Stimulated activated CD8-positive, alpha-beta memory T cell treated with anti-CD3 and anti-CD28 coated beads, Interleukin-12 subunit alpha, Interleukin-12 subunit beta, amount 100 ng/mL, for 24 hours (primary cell): ENCODE data around the gene FAF1.
"Not testable (repeated sequence)": the region's sequence is repeated elsewhere in the genome, so short reads cannot be mapped to it uniquely, and the experiment has no call there.

ENCODE experiments used
- DNase-seq: peaks from one replicate; pipeline ENCODE4 v3.0.0-alpha.2; 2020; ENCODE audit errors: extremely low read depth

FAF1 gene

DNA sequence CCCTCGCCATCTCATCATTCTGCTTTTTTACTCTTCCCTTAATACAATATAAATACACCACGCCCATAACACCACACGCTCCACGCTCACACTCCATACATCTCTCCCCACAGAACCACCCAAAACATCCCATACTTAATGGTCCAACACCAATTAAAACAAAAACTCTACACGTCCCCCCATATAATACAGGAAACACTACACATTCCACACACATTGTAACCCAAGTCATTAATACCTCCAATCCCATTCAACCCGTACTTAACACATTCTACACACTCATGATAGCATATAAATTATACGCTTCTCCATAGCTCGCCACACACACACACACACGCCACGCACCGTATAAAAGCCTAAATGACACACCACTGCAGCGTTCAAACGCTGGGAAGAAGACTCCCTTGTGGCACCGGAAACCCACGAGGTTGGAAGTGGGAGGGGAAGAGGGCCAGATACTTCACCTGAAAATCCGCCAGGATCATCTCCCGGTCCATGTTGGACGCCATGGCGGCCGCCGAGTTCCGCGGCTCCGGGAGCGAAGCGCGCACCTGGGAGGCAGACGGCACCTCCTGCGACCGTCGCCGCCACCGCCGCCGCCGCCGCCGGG lies 659 bp downstream of the FAF1 start:
- no peak for DNase-seq

DNA sequence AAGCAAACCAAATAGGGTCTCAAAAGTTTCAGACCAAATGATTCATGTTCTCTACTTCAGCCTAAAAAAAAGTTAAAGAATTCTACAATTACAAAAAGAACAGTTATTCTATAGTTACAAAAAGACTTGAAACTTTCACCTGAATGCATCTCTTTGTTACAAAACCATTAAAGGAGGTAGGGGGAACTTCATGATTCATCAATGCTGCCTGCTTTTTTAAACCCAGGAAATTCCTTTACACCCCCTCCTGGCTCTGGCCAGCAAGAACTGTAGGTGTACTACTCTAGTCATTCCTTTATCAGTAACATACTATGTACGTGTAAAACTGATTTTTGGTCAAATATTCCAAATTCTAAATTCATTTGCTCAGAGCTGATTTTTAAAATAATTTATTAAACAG lies 5.0 kb downstream of the FAF1 start:
- DNase-seq = no peak

DNA sequence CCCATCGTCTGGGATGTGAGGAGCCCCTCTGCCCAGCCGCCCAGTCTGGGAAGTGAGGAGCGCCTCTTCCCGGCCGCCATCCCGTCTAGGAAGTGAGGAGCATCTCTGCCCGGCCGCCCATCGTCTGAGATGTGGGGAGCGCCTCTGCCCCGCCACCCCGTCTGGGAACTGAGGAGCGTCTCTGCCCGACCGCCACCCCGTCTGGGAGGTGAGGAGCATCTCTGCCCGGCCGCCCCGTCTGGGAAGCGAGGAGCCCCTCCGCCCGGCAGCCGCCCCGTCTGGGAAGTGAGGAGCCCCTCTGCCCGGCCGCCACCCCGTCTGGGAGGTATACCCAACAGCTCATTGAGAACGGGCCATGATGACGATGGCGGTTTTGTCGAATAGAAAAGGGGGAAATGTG lies 7.5 kb downstream of the FAF1 start:
- DNase-seq = not testable (repeated sequence)

DNA sequence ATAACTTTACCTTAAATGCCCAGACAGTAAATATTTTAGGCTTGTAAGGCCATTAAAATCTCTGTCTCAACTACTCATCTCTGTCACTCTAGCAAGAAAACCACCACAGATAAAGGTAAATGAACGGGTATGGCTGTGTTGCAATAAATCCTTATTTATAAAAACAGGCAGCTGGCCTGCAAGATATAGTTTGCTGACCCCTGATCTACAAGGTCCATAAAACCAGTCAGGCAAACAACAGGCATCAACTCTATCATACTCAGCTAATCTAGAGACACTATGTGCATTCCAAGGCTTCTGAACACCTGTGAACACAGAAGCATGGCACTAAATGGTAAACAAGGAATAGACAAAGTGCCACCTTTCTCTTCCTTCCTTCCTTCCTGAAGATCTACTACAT lies 9.7 kb downstream of the FAF1 start:
- DNase-seq = no peak

DNA sequence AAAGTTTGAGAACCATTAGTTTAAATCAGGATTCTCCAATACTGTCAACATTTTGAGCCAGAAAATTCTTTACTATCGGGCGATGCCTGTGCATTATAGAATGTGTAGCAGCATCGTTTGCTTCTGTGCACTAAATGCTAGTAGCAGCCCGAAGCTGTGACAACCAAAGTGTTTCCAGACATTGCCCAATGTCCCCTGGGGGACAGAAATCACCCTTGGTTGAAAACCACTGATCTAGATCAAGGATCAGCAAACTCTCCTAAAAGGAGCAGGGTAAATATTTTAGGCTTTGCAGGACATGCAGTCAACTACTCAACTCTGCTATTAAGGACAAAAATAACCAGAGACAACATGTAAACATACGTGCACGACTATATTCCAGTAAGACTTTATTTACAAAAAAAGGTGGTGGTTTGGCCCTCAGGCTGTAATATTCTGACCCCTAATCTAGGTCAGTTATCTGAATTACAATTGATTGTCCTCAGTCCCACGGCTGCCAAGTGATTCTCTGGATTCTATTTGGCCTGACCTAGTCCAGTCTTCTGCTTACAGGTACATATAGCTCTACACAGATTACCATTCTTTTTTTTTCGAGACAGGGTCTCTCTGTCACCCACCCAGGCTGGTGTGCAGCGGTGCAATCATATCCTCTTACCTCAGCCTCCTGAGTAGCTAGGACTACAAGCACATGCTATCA lies 10.6 kb downstream of the FAF1 start:
- DNase-seq = no peak

DNA sequence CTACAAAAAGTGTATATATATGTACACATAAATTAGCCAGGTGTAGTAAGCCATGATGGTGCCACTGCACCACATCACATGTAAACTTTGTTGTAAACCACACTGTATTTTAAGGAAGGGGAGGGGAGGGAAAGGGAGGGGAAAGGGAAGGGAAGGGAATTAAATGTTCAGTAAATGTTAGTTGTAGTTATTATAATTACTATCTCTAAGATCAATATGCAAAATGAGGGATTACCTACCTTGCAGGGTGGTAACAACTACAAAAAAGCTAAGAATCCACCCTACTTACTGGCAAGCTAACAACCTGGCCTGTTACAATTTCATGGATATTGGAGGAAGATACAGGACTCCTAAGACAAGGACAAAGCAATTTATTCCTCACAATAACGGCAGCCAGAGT lies 17.7 kb downstream of the FAF1 start:
- no peak for DNase-seq

DNA sequence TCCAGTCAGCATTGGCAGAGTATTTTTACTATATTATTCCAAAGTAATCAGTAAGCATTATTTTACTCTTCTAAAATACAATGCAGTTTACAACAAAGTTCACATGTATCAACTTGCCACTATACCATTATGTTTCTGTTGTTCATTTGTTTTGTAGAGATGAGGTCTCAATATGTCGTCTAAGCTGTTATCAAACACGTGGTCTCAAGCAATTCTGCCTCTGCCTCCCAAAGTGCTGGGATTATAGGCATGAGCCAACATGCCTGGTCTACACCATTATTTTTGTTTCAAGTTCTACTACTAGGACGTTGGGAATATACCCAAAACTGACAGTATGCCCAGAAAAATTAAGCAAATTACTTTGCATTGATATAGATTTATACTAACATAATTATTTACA lies 19.8 kb downstream of the FAF1 start:
- no peak for DNase-seq

DNA sequence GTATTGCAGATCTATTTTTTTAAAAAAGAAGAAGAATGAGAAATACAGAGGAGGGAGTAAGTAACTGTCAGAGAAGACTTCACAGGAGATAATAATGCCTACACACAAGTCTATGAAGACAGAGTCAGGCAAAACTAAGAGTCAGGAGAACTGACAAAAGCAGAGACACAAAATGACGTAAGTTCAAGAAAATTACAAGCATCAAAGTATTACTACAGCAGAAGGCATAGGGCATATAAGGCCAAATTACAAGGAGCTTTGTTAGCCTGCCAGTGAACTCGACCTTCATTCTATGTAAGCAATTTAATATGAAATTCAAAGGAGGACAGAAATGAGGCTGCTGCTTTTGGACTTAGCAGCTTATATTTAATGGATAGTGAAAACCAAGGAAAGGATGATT lies 23.7 kb downstream of the FAF1 start:
- no peak for DNase-seq

DNA sequence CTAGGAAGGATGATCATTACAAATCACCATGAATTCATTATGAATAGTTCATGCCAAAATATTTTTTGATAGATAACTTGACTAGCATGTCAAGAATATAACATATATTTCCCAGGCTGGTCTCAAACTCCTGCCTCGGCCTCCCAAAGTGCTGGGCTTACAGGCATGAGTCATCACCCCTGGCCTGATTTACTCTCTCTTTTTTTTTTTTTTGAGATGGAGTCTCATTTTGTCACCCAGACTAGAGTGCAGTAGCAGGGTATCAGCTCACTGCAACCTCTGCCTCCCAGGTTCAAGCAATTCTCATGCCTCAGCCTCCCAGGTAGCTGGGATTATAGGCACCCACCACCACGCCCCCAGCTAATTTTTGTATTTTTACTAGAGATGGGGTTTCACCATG lies 24.8 kb downstream of the FAF1 start:
- not testable (repeated sequence) for DNase-seq

DNA sequence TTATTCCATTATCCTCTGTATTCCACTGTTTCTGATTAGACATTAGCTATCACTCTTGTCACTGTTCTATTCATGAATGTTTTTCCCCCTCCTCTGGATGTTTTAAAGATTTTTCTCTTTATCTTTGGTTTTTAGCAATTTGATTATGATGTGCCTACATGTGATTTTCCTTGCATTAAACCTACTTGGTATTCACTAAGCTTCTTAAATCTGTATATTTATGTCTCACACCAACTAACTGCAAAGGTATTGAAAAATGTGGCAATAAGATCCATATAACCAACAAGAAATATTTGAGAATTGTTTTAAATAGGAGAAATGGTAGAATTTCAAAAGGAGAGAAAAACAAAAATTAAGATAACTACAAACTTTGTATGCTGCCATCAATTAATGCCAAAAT lies 25.2 kb downstream of the FAF1 start:
- no peak for DNase-seq

DNA sequence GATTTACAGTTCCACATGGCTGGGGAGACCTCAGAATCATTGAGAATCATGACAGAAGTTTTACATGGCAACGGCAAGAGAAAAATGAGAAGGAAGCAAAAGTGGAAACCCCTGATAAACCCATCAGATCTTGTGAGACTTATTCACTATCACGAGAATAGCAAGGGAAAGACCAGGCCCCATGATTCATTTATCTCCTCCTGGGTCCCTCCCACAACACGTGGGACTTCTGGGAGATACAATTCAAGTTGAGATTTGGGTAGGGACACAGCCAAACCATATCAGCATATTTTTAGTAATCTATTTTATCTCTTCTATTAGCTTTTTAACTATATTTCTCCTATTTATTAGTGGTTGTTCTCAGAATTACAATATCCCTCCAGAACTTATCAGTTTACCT lies 26.3 kb downstream of the FAF1 start:
- not testable (repeated sequence) for DNase-seq

DNA sequence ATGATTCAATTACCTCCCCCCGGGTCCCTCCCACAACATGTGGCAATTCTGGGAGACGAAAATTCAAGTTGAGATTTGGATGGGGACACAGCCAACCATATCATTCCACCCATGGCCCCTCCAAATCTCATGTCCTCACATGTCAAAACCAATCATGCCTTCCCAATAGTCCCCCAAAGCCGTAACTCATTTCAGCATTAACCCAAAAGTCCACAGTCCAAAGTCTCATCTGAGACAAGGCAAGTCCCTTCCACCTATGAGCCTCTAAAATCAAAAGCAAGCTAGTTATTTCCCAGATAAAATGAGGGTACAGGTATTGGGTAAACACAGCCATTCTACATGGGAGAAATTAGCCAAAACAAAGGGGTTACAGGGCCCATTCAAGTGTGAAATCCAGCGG lies 28.0 kb downstream of the FAF1 start:
- DNase-seq = not testable (repeated sequence)

DNA sequence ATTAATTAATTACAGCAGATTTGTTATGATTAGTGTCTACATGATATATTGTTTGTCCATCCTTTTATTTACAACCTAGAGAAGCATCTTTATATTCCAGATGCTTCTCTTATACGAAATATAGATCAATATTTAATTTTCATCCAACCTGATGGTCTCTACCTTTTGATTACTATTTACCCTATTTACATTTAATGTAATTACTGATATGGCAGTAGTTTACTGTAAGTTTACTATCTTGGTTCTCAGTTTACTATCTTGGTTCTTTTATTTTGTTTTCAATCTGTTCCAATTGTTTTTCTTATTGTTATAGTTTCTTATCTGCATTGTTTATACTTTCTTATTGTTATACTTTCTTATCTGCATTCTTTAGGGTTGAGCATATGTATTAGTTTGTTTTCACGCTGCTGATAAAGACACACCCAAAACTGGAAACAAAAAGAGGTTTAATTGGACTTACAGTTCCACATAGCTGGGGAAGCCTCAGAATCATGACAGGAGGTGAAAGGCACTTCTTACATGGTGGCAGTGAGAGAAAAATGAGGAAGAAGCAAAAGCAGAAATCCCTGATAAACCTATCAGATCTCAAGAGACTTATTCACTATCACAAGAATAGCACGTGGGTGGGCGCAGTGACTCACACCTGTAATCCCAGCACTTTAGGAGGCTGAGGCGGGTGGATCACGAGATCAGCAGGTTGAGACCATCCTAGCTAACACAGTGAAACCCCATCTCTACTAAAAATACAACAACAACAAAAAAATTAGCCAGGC lies 28.9 kb downstream of the FAF1 start:
- DNase-seq = no peak

DNA sequence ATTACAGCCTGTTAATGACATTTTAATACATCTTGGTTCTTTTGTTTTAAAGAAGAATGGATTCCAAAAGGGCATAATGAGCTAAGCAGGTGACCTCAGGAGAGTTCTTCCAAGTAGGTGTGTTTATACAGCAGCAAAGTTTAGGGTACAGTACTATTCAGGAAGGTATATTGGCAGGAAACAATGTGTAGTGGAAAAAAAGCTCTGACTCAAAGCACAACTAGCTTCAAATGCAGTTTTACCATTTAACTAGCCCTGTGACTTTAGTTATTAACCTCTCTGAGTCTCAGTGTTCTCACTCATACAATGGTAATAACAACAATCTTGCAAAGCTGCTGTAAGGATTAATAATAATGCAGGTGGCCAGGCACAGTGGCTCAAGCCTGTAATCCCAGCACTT lies 29.9 kb downstream of the FAF1 start:
- DNase-seq = no peak

DNA sequence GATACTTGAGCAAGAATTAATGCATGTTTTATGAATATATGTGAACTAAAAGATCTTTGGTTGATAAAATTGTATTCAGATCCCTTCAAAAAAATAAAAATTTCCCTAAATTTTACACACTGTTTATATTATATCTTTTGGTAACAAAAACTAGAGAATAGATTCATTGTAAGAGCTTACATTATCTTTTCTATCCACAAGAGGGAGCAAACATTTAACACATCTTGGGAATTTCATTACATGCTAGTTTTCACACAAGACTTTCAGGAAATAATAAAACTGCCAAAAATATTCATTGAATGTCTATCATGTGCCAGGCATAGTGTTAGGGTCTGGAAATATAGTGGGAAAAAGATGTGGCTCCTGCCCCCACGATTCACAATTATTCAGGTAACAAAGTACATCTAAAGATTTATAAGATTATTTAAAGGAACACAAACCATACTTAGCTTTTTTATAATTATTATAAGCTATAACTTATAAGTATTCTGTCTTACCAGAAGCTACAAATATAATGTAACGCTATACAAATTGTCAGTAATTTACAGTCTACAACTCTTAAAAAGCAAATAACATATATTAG lies 30.6 kb downstream of the FAF1 start:
- DNase-seq = no peak

DNA sequence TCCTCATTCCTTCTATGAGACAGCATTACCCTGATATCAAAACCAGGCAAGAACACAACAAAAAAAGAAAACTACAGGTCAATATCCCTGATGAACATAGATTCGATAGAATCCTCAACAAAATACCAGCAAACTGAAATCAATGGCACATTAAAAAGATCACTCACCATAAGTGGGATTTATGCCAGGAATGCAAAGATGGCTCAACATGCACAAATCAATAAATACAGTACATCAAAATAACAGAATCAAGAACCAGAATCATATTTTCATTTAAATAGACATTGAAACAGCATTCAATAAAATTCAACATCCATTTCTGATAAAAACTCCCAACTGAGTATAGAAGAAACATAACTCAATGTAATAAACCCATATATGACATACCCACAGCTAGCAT lies 36.5 kb downstream of the FAF1 start:
- no peak for DNase-seq

DNA sequence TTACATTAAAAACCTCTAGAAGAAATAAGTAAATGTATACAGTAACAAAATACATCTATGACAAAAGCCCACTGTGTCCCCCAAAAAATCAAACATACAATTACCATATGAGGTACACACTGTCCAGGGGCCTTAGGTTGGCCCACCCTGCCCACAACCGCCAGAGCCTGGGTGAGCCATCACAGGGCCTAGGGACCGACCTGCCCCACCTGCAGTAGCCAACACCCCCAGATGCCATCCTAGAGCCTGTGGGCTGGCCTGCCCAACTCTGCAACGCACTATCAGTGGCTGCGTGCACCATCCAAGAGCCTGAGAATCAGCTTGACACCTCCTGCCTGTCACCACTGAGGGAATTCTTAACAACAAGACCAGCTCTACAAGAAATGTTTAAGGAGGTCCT lies 39.0 kb downstream of the FAF1 start:
- no peak for DNase-seq

DNA sequence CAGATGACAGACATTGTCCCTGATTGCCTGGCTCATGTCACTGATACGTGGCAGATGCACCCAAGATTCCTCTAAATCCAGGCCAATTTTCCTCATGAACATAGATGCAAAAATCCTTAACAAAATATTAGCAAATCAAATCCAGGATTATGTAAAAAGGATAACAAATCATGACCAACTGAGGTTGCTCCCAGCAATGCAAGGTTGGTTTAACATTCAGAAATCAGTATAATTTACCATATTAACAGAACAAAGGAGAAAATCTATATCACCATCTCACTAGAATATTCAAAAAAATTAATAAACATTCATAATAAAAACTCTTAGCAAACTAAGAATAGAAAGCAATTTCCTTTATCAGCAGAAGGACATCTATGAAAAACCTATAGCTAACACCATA lies 39.7 kb downstream of the FAF1 start:
- no peak for DNase-seq

DNA sequence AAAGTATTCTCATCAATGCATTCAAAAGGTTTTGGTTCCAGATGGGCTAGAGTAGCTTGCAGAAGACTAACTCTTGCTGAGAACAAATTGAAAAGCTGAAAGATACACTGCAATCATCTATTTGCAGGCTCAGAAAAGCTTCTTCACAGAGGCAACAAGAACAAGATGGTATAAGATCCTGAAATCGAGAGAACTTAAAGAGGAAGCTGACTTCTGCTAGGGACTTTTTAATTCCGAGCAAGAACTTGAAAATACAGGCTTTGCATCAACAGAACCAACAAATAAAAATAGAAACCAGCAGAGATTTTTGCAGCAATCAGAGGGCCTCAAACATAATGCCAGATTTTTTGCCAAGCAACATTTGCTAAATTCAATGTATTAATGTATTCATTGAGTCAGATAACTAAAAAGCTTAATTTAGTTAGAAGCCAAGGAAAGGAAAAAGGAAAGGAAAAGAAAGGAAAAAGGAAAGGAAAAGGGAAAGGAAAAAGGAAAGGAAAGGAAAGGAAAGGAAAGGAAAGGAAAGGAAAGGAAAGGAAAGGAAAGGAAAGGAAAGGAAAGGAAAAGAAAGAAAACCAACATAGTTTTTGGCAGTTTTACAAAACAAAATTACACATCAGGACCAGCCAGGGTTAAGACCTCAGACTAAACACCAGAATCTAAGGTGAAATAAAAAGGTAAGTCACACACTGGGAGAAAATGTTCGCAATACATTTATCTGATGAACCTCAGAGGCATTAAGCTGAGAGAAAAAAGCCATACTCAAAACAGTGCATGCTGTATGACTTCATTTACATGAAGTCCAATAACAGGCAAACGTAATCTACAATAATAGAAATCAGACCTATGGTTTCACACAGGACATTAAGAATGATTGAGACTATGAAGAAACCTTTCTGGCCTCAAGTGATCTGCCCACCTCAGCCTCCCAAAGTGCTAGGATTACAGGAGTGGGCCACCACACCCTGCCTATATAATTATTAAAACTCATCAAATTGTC lies 42.6 kb downstream of the FAF1 start:
- no peak for DNase-seq

DNA sequence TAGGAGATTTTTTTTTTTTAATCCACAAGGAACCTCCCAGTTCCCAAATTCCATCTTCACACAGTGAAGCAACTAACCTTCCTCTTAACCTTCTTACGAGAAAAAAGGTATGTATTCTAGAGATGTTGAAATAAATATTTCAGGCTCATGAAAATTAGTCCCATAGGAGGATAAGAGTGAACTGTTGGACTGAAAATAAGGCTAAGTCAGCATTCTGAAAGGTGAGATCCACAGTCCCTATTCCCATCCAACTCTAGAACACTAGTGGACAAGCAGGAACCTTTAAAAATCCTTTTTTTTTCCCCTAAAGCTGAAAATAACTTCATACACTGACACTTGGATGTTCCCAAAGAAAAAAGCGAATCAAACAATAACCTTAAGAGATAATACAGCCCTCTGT lies 44.4 kb downstream of the FAF1 start:
- no peak for DNase-seq

DNA sequence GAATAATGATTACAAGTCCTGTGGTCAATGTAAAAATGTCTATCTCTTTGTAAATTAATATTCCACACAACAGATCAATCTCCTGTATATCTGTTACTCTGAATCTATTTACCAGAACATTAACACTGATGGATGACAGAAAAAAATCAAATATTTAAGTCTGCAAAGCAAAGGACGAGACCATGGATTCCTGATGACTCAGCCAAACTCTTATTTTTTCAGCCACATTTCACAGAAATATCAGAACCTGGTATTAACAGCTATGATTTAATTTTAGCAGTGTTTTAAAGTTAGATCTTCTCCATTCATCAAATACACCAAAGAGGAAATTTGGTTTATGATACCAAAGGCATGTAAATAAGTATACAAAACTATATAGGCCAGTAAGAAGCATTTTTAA lies 46.1 kb downstream of the FAF1 start:
- DNase-seq = no peak

DNA sequence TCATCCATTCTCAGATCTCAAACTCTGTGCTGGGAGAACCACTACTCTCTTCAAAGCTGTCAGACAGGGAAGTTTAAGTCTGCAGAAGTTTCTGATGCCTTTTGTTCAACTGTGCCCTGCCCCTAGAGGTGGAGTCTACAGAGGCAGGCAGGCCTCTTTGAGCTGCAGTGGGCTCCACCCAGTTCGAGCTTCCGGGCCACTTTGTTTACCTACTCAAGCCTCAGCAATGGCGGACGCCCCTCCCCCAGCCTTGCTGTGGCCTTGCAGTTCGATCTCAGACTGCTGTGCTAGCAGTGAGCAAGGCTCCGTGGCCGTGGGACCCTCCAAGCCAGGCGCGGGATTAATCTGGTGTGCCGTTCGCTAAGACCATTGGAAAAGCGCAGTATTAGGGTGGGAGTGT lies 49.7 kb downstream of the FAF1 start:
- DNase-seq = not testable (repeated sequence)
